H1 (cell line): Measurements from ENCODE around the gene BRAT1.
"Not testable (repeated sequence)": the region's sequence is repeated elsewhere in the genome, so short reads cannot be mapped to it uniquely, and the experiment has no call there.

Source experiments
- CBX5 ChIP-seq: fragments of 300-800, 300-1000 bp; sonication (generic); IDR thresholded peaks from 2 replicates; pipeline ENCODE4 v1.7.1; 2016; ENCODE audit warnings: antibody characterized with exemption, low read length, low read depth
- EGR1 ChIP-seq: IDR thresholded peaks from 2 replicates; pipeline ENCODE4 v1.6.1; 2011; ENCODE audit warnings: low read depth, low read length, borderline replicate concordance
- EZH2 ChIP-seq: fragments of 200-600 bp; sonication (generic); IDR thresholded peaks from 2 replicates; pipeline ENCODE4 v1.7.1; 2012; ENCODE audit warnings: low read depth, mild to moderate bottlenecking, moderate library complexity, low read length, inconsistent platforms; ENCODE audit not compliant: severe bottlenecking
- FOSL1 ChIP-seq: IDR thresholded peaks from 2 replicates; pipeline ENCODE4 v1.6.1; 2011; ENCODE audit warnings: mild to moderate bottlenecking, low read depth, low read length, moderate library complexity; ENCODE audit not compliant: insufficient read depth
- POLR2A ChIP-seq, 2 experiments: IDR thresholded peaks; 1 replicate in 1 of 2; 2 replicates in 1 of 2; pipeline ENCODE4 v1.6.1; 2011; ENCODE audit warnings: low read depth in 2 of 2, low read length in 2 of 2, mild to moderate bottlenecking in 2 of 2; ENCODE audit errors: control extremely low read depth in 1 of 2
- RNF2 ChIP-seq: fragments of 200-900, 300-1000 bp; sonication (generic); IDR thresholded peaks from 2 replicates; pipeline ENCODE4 v1.7.1; 2016; ENCODE audit warnings: borderline replicate concordance, low read depth, mild to moderate bottlenecking, antibody characterized with exemption, low read length; ENCODE audit not compliant: poor library complexity, severe bottlenecking; ENCODE audit errors: missing control alignments
- YY1 ChIP-seq: IDR thresholded peaks from 2 replicates; pipeline ENCODE4 v1.6.1; 2011; ENCODE audit warnings: low read depth, mild to moderate bottlenecking, low read length

GRCh38 chr7:2534214-2534613, 21.1 kb downstream of the BRAT1 start:
- not testable (repeated sequence) for TF ChIP-seq YY1; CBX5; POLR2A (IDR thresholded peaks at IDR 0.05; ENCODE audit: control extremely low read depth in 1 of 2, low read depth in 2 of 2, low read length in 2 of 2); RNF2; FOSL1; EGR1; EZH2
